H9 (cell line): ENCODE measurements around the gene UNC13D. TPM values are rescaled to one million over a fixed set of nuclear protein-coding genes. Genes with fewer than 3 reads are reported as not detected.
A peak's percentile ranks its signal among the peaks of the same experiment; 100 is the strongest.
"Not testable (repeated sequence)": the region's sequence is repeated elsewhere in the genome, so short reads cannot be mapped to it uniquely, and the experiment has no call there.

ENCODE experiments used
- DNase-seq: peaks from one replicate; pipeline ENCODE4 v3.0.0-alpha.2; 2017
- H2AFZ ChIP-seq: one replicate; pipeline ENCODE4 v1.6.1; 2013; ENCODE audit warnings: mild to moderate bottlenecking, low read length, control low read depth, moderate library complexity
- H2AK5ac ChIP-seq: 2 replicates; pipeline ENCODE4 v1.6.1; 2013; ENCODE audit warnings: low read length, control low read depth, mixed read lengths; ENCODE audit not compliant: insufficient read length
- H2BK120ac ChIP-seq: one replicate; pipeline ENCODE4 v1.6.1; 2013; ENCODE audit warnings: low read depth, mild to moderate bottlenecking, low read length, control low read depth, inconsistent platforms; ENCODE audit not compliant: poor library complexity, severe bottlenecking
- H2BK12ac ChIP-seq: 2 replicates; pipeline ENCODE4 v1.6.1; 2013; ENCODE audit warnings: low read length, control low read depth, mixed read lengths, low read depth; ENCODE audit not compliant: insufficient read length
- H2BK15ac ChIP-seq: 2 replicates; pipeline ENCODE4 v1.6.1; 2013; ENCODE audit warnings: low read depth, low read length, control low read depth
- H2BK20ac ChIP-seq: one replicate; pipeline ENCODE4 v1.6.1; 2013; ENCODE audit warnings: low read depth, mild to moderate bottlenecking, low read length, control low read depth, inconsistent platforms; ENCODE audit not compliant: poor library complexity, severe bottlenecking
- H2BK5ac ChIP-seq: 2 replicates; pipeline ENCODE4 v1.6.1; 2013; ENCODE audit warnings: low read length, control low read depth, mixed read lengths; ENCODE audit not compliant: insufficient read length
- H3K14ac ChIP-seq: 2 replicates; pipeline ENCODE4 v1.6.1; 2013; ENCODE audit warnings: low read length, control low read depth; ENCODE audit not compliant: insufficient read depth
- H3K18ac ChIP-seq: 2 replicates; pipeline ENCODE4 v1.6.1; 2013; ENCODE audit warnings: low read depth, mild to moderate bottlenecking, mixed read lengths, low read length, control low read depth; ENCODE audit not compliant: insufficient read length
- H3K23ac ChIP-seq: 2 replicates; pipeline ENCODE4 v1.6.1; 2013; ENCODE audit warnings: low read length, control low read depth, mixed read lengths, low read depth; ENCODE audit not compliant: insufficient read length
- H3K23me2 ChIP-seq: 2 replicates; pipeline ENCODE4 v1.6.1; 2013; ENCODE audit warnings: low read depth, mild to moderate bottlenecking, mixed read lengths, low read length, control low read depth; ENCODE audit not compliant: insufficient read length, poor library complexity, severe bottlenecking
- H3K27ac ChIP-seq: 2 replicates; pipeline ENCODE4 v1.5.1; 2013; ENCODE audit warnings: low read length, control low read depth, mixed read lengths, low read depth; ENCODE audit not compliant: insufficient read length
- H3K27me3 ChIP-seq: 2 replicates; pipeline ENCODE4 v1.6.1; 2013; ENCODE audit warnings: low read length, control low read depth, inconsistent platforms; ENCODE audit not compliant: insufficient read depth
- H3K4ac ChIP-seq: 2 replicates; pipeline ENCODE4 v1.6.1; 2013; ENCODE audit warnings: low read depth, mild to moderate bottlenecking, control low read depth, inconsistent platforms, low read length, moderate library complexity
- H3K4me1 ChIP-seq: 2 replicates; pipeline ENCODE4 v1.6.1; 2013; ENCODE audit warnings: low read length, control low read depth, inconsistent platforms; ENCODE audit not compliant: insufficient read depth
- H3K4me2 ChIP-seq: 2 replicates; pipeline ENCODE4 v1.6.1; 2013; ENCODE audit warnings: low read length, control low read depth, mixed read lengths; ENCODE audit not compliant: insufficient read length, insufficient read depth
- H3K56ac ChIP-seq: 2 replicates; pipeline ENCODE4 v1.6.1; 2013; ENCODE audit warnings: low read depth, mild to moderate bottlenecking, mixed read lengths, low read length, control low read depth; ENCODE audit not compliant: insufficient read length
- H3K79me1 ChIP-seq: 2 replicates; pipeline ENCODE4 v1.6.1; 2013; ENCODE audit warnings: low read depth, mild to moderate bottlenecking, moderate library complexity, low read length, control low read depth, inconsistent platforms; ENCODE audit not compliant: insufficient read depth, poor library complexity, severe bottlenecking
- H3K79me2 ChIP-seq: 2 replicates; pipeline ENCODE4 v1.6.1; 2013; ENCODE audit warnings: low read length, control low read depth, inconsistent platforms; ENCODE audit not compliant: insufficient read depth
- H3K9ac ChIP-seq: 2 replicates; pipeline ENCODE4 v1.6.1; 2013; ENCODE audit warnings: low read length, control low read depth, mixed read lengths; ENCODE audit not compliant: insufficient read length; ENCODE audit errors: extremely low read depth
- H3K9me3 ChIP-seq: one replicate; pipeline ENCODE4 v1.6.1; 2013; ENCODE audit warnings: low read depth, low read length, inconsistent platforms; ENCODE audit not compliant: control insufficient read depth
- H3T11ph ChIP-seq: one replicate; pipeline ENCODE4 v1.6.1; 2013; ENCODE audit warnings: mild to moderate bottlenecking, low read length, control low read depth, inconsistent platforms
- H4K20me1 ChIP-seq: one replicate; pipeline ENCODE4 v1.6.1; 2013; ENCODE audit not compliant: control insufficient read depth, insufficient read length, insufficient read depth
- H4K5ac ChIP-seq: 2 replicates; pipeline ENCODE4 v1.6.1; 2013; ENCODE audit warnings: low read depth, mild to moderate bottlenecking, mixed read lengths, low read length, control low read depth; ENCODE audit not compliant: insufficient read length
- H4K8ac ChIP-seq: replicated peaks from 2 replicates; pipeline ENCODE4 v1.6.1; 2013; ENCODE audit warnings: low read length, control low read depth, mixed read lengths, low read depth; ENCODE audit not compliant: insufficient read length
- H4K91ac ChIP-seq: 2 replicates; pipeline ENCODE4 v1.6.1; 2013; ENCODE audit warnings: low read depth, mild to moderate bottlenecking, moderate library complexity, mixed read lengths, low read length, control low read depth; ENCODE audit not compliant: insufficient read length
- H3K27ac Mint-ChIP-seq, 3 experiments: 2 replicates in 2 of 3; 3 replicates in 1 of 3; pipeline ENCODE4 v1.8.0; 2020 to 2021; ENCODE audit warnings: mixed read lengths in 3 of 3, mild to moderate bottlenecking in 1 of 3, moderate library complexity in 1 of 3
- H3K27me3 Mint-ChIP-seq: 2 replicates; pipeline ENCODE4 v1.8.0; 2021; ENCODE audit warnings: low read depth, mild to moderate bottlenecking, moderate library complexity, mixed read lengths
- H3K36me3 Mint-ChIP-seq, 3 experiments: 2 replicates in 2 of 3; 3 replicates in 1 of 3; pipeline ENCODE4 v1.8.0; 2020 to 2021; ENCODE audit warnings: low read depth in 3 of 3, mixed read lengths in 3 of 3; ENCODE audit not compliant: insufficient read depth in 1 of 3
- H3K4me1 Mint-ChIP-seq, 2 experiments: 2 replicates each; pipeline ENCODE4 v1.8.0; 2020; ENCODE audit warnings: mixed read lengths in 2 of 2
- H3K4me3 Mint-ChIP-seq, 2 experiments: 2 replicates in 1 of 2; 3 replicates in 1 of 2; pipeline ENCODE4 v1.8.0; 2020 to 2021; ENCODE audit warnings: mild to moderate bottlenecking in 2 of 2, mixed read lengths in 2 of 2, moderate library complexity in 1 of 2
- H3K9me3 Mint-ChIP-seq, 2 experiments: 2 replicates in 1 of 2; 3 replicates in 1 of 2; pipeline ENCODE4 v1.8.0; 2020; ENCODE audit warnings: mild to moderate bottlenecking in 2 of 2, mixed read lengths in 2 of 2, moderate library complexity in 1 of 2
- CTCF ChIP-seq: fragments of 200-600 bp; sonication (generic); conservative IDR thresholded peaks from 3 replicates; pipeline ENCODE4 v1.8.0; 2021; ENCODE audit warnings: antibody characterized with exemption, mild to moderate bottlenecking
- WGBS: extraction: QIAGEN DNeasy Blood & Tissue Kit; methylation state at CpG from one replicate; pipeline ENCODE4 v1.1.7; 2013; ENCODE audit warnings: missing lambda C conversion rate, low lambda C conversion rate, mixed read lengths; ENCODE audit not compliant: insufficient read length; ENCODE audit errors: extremely low coverage; 5-methylcytosine and 5-hydroxymethylcytosine counted together
- total RNA-seq: library from RNA; stranded (reverse); gene quantifications from 2 replicates; pipeline ENCODE4 v1.2.1, GENCODE V29; 2021

The UNC13D gene
- total RNA-seq, 1 experiment from 2014 or later = 6.3 TPM

- no peak overlapping the region for H2BK120ac ChIP-seq
- H3K56ac ChIP-seq = no peak overlapping the region
- H2BK5ac ChIP-seq = no peak overlapping the region
- no peaks in the 10 kb centered on the region; the same call in 1 of the 2 replicates for H3K27me3 Mint-ChIP-seq
- H3K9me3 ChIP-seq = no peaks in the 10 kb centered on the region
- no CpG with 5 or more reads among the region's 23 CpGs for WGBS
- H2BK12ac ChIP-seq = no peak overlapping the region
- no peak overlapping the region; a peak in 1 of 5 replicates for H3K4me3 Mint-ChIP-seq
- H4K8ac ChIP-seq = no peak overlapping the region
- H3K4me2 ChIP-seq = no peak overlapping the region
- H3K27ac Mint-ChIP-seq = peak overlapping the region; percentile 35 to 90 (median 70); a peak in 2 of 7 replicates
- peak overlapping the region; percentile 30 for H3K18ac ChIP-seq
- no peak overlapping the region for H4K91ac ChIP-seq
- peaks cover 3% of the 10 kb centered on the region for H3K23me2 ChIP-seq
- no peak overlapping the region for H3K14ac ChIP-seq
- DNase-seq = no peak
- H3K4ac ChIP-seq = no peak overlapping the region
- no peak overlapping the region for H2BK20ac ChIP-seq
- H3K4me1 ChIP-seq = no peaks in the 10 kb centered on the region; the same call in 1 of the 2 replicates
- no peaks in the 10 kb centered on the region; a peak in 1 of 7 replicates for H3K36me3 Mint-ChIP-seq
- H2BK15ac ChIP-seq = no peak overlapping the region
- H4K20me1 ChIP-seq = no peaks in the 10 kb centered on the region
- no peak overlapping the region for H3K27ac ChIP-seq
- no peak overlapping the region for H3K9ac ChIP-seq
- H3K79me1 ChIP-seq = no peaks in the 10 kb centered on the region
- H3K9me3 Mint-ChIP-seq = no peaks in the 10 kb centered on the region
- H3K27me3 ChIP-seq = no peaks in the 10 kb centered on the region
- H2AK5ac ChIP-seq = no peak overlapping the region
- no peaks in the 10 kb centered on the region for H3K79me2 ChIP-seq
- H3K23ac ChIP-seq = no peak overlapping the region
- H2AFZ ChIP-seq = no peak overlapping the region
- no peak for TF ChIP-seq CTCF
- H4K5ac ChIP-seq = no peak overlapping the region
- peaks cover 13 to 23% of the 10 kb centered on the region in 2 experiments for H3K4me1 Mint-ChIP-seq
- no peak overlapping the region for H3T11ph ChIP-seq
These were observed 25.3 kb upstream of the UNC13D start for GRCh38 chr17:75869282-75870141.

- not testable (repeated sequence) for H3K9ac ChIP-seq, H3K9me3 Mint-ChIP-seq, H4K91ac ChIP-seq, H2BK20ac ChIP-seq, H3K23me2 ChIP-seq, H4K5ac ChIP-seq, H3K27me3 Mint-ChIP-seq, H4K8ac ChIP-seq, H4K20me1 ChIP-seq, DNase-seq, H3K9me3 ChIP-seq, H3K56ac ChIP-seq, H2BK5ac ChIP-seq, H3K27ac ChIP-seq, H2BK15ac ChIP-seq, H2AK5ac ChIP-seq, H2BK12ac ChIP-seq, H3K4me1 ChIP-seq, H3K4ac ChIP-seq, H3K23ac ChIP-seq, H3K14ac ChIP-seq, H3K79me1 ChIP-seq, H3K79me2 ChIP-seq, H2BK120ac ChIP-seq, H3K27me3 ChIP-seq, H3K4me2 ChIP-seq, H3K36me3 Mint-ChIP-seq, H2AFZ ChIP-seq, H3T11ph ChIP-seq, H3K4me3 Mint-ChIP-seq, H3K18ac ChIP-seq
- Mint-ChIP-seq H3K4me1 (peaks cover 15 to 27% of the 10 kb centered on the region in 2 experiments), H3K27ac (peak overlapping the region in 2 of 3 experiments; percentile 35 to 70; a peak in 1 of 7 replicates)
- no CpG with 5 or more reads among the region's 12 CpGs for WGBS
These were observed 24.6 kb upstream of the UNC13D start for GRCh38 chr17:75868730-75869281.
